ENCODE measurements around the gene FBXL15. TPM values are rescaled to one million over a fixed set of nuclear protein-coding genes. Genes with fewer than 3 reads are reported as not detected.

The FBXL15 gene
- total RNA-seq, 1 donor from 2014 or later = 27.7 TPM

DNA sequence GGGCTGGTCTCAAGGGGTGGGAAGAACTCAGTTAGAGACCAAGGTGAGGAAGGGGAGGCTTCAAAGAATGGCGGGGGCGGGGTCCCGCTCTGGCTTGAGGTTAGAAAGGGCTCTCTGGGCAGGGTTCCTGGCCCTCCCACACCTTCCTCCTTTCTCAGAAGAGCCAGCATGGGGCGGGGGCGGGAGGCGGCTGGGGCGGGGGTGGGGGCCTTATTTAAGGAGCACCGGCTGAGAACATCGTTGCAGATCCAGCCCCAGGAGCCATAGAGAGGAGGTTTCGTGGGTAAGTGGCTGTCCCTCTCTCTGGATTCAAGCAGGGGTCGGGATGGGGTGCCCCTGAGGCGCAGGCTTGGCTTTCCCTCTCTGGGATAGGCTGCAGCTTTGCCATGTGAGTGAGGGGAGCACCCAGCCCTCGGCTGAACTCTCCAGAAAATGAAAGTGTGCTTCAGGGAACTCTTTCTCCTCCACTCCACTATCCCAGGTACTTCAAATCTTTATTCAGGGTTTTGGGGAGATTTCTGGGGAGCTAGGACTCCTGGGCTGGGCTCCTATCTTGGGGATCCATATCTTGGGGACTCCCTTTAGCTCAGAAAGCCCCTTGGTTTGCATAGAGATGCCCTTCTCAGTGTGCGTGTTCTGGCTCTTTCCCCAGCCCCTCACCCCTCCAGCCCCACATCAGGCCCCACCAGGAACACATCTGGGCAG lies 15.0 kb downstream of the FBXL15 start:
- H3K4me1 ChIP-seq = peaks cover 10% of the 10 kb centered on the region
- H3K27ac ChIP-seq = no peak overlapping the region
- H3K4me3 ChIP-seq = peak overlapping the region in 1 of 2 donors; percentile 18
- H3K36me3 ChIP-seq = no peaks in the 10 kb centered on the region
- no peaks in the 10 kb centered on the region for H3K27me3 ChIP-seq
- intact Hi-C loops (cut with DNase I) = no loop called here
- DNase-seq (ENCODE audit: extremely low spot score in 2 of 2) = no peak
- no peaks in the 10 kb centered on the region for H3K9me3 ChIP-seq
- TF ChIP-seq POLR2AphosphoS5 (IDR thresholded peaks at IDR 0.05; ENCODE audit: insufficient read depth in 1 of 2, low read depth in 1 of 2) (no peak), POLR2A (IDR thresholded peaks at IDR 0.05) (no peak)
- TF ChIP-seq, protein P1, sequence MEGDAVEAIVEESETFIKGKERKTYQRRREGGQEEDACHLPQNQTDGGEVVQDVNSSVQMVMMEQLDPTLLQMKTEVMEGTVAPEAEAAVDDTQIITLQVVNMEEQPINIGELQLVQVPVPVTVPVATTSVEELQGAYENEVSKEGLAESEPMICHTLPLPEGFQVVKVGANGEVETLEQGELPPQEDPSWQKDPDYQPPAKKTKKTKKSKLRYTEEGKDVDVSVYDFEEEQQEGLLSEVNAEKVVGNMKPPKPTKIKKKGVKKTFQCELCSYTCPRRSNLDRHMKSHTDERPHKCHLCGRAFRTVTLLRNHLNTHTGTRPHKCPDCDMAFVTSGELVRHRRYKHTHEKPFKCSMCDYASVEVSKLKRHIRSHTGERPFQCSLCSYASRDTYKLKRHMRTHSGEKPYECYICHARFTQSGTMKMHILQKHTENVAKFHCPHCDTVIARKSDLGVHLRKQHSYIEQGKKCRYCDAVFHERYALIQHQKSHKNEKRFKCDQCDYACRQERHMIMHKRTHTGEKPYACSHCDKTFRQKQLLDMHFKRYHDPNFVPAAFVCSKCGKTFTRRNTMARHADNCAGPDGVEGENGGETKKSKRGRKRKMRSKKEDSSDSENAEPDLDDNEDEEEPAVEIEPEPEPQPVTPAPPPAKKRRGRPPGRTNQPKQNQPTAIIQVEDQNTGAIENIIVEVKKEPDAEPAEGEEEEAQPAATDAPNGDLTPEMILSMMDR (IDR thresholded peaks at IDR 0.05) = no peak

DNA sequence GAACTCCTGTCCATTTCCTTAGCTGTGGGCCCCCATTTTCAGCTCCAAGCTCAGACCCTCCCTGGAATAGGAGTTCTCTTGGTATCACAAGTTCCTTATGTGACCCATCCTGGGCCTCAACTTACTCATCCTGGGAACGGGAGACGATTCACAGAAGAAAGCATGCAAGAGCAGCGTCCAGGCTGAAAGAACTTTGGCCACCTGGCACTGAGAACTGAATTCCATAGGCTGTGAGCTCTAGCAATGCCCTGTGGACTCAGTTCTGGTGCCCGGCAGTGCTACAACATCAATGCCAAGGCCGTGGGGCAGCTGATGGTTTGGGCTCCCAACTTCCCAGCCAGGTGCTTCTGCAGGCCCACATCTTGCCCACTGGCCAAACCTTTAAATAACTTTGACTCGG lies 15.7 kb downstream of the FBXL15 start:
- no peak for DNase-seq (ENCODE audit: extremely low spot score in 2 of 2)
- Histone ChIP-seq H3K4me3 (no peak overlapping the region), H3K9me3 (no peaks in the 10 kb centered on the region), H3K27ac (no peak overlapping the region), H3K27me3 (no peaks in the 10 kb centered on the region), H3K36me3 (no peaks in the 10 kb centered on the region), H3K4me1 (peaks cover 7% of the 10 kb centered on the region)
- intact Hi-C loops (cut with DNase I) = no loop called here
- TF ChIP-seq POLR2A (IDR thresholded peaks at IDR 0.05) (no peak), POLR2AphosphoS5 (IDR thresholded peaks at IDR 0.05; ENCODE audit: insufficient read depth in 1 of 2, low read depth in 1 of 2) (no peak)
- TF ChIP-seq, protein P1 (IDR thresholded peaks at IDR 0.05) = no peak

DNA sequence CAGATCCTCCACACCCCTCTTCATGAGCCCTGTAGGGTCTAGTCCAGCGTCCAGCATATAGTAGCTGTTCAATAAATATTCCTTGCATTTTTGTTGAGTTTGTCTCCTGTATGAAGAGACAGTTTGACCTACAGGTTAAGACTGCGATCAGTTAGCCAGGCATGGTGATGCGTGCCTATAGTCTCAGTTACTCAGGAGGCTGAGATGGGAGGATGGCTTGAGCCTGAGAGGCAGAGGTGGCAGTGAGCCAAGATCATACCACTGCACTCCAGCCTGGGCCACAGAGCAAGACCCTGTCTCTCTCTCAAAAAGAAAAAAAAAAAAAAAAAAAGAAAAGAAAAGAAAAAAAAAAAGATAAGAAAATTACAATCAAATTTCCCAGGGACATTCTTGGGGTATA lies 16.9 kb downstream of the FBXL15 start:
- no peaks in the 10 kb centered on the region for H3K4me1 ChIP-seq

DNA sequence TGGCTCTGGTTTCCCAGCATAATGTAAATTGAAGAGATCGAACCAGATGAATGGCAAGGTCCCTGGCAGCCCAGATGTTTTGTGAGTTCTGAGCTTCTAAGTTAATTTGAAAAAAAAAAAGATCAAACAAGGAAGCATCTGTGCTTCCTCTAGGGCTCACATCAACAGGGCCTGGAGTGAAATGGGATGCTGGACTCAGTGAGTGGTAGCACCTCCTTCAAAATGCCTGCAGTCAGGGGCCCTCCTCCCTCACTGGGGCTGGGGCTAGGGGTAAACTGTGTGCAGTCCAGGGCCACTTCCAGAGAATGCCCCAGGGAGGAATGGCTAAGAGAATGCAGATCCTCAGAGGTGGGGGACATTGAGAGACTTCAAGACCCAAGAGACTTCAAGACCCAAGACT lies 17.7 kb downstream of the FBXL15 start:
- intact Hi-C loops (cut with DNase I) = no loop called here
- no peaks in the 10 kb centered on the region for H3K9me3 ChIP-seq
- H3K36me3 ChIP-seq = no peaks in the 10 kb centered on the region
- TF ChIP-seq POLR2AphosphoS5 (IDR thresholded peaks at IDR 0.05; ENCODE audit: insufficient read depth in 1 of 2, low read depth in 1 of 2) = no peak
- no peak for TF ChIP-seq POLR2A (IDR thresholded peaks at IDR 0.05)
- TF ChIP-seq, protein P1 (IDR thresholded peaks at IDR 0.05) = no peak
- H3K27me3 ChIP-seq = no peaks in the 10 kb centered on the region
- DNase-seq (ENCODE audit: extremely low spot score in 2 of 2) = no peak
- no peaks in the 10 kb centered on the region for H3K4me1 ChIP-seq
- no peak overlapping the region for H3K27ac ChIP-seq
- H3K4me3 ChIP-seq = no peak overlapping the region

More for the DNA sequence above, 16.9 kb downstream of the FBXL15 start:
- intact Hi-C loops (cut with DNase I) = no loop called here
- DNase-seq (ENCODE audit: extremely low spot score in 2 of 2) = no peak
- TF ChIP-seq POLR2A (IDR thresholded peaks at IDR 0.05) = no peak
- no peak for TF ChIP-seq POLR2AphosphoS5 (IDR thresholded peaks at IDR 0.05; ENCODE audit: insufficient read depth in 1 of 2, low read depth in 1 of 2)
- TF ChIP-seq, protein P1 (IDR thresholded peaks at IDR 0.05) = no peak
- no peaks in the 10 kb centered on the region for H3K27me3 ChIP-seq
- no peak overlapping the region for H3K4me3 ChIP-seq
- no peak overlapping the region for H3K27ac ChIP-seq
- no peaks in the 10 kb centered on the region for H3K36me3 ChIP-seq
- no peaks in the 10 kb centered on the region for H3K9me3 ChIP-seq

DNA sequence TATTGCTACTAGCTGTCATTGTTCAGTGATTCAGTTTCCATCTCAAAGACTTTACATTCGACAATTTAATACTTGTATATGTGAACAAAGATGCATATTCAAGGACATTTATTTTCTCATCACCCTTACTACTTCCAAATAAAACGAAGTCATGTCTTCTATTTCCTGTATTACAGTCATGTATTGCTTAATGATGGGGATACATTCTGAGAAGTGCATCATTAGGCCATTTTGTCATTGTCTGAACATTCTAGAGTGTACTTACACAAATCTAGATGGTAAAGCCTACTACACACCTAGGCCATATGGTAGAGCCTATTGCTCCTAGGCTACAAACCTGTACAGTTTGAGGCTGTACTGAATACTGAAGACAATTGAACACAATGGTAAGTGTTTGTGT lies 24.2 kb downstream of the FBXL15 start:
- TF ChIP-seq POLR2A (IDR thresholded peaks at IDR 0.05) (no peak), POLR2AphosphoS5 (IDR thresholded peaks at IDR 0.05; ENCODE audit: insufficient read depth in 1 of 2, low read depth in 1 of 2) (no peak)
- TF ChIP-seq, protein P1 (IDR thresholded peaks at IDR 0.05) = no peak
- H3K36me3 ChIP-seq = no peaks in the 10 kb centered on the region
- intact Hi-C loops (cut with DNase I) = no loop called here
- no peak overlapping the region for H3K4me3 ChIP-seq
- no peaks in the 10 kb centered on the region for H3K9me3 ChIP-seq
- no peaks in the 10 kb centered on the region for H3K27me3 ChIP-seq
- H3K27ac ChIP-seq = no peak overlapping the region
- no peak for DNase-seq (ENCODE audit: extremely low spot score in 2 of 2)
- peaks cover 5% of the 10 kb centered on the region for H3K4me1 ChIP-seq
